Muscle layer of duodenum (tissue), 2 donors: ENCODE data around the gene PSIP1.

ENCODE experiments used
- H3K27ac ChIP-seq: one replicate; pipeline ENCODE4 v1.7.0; 2013; ENCODE audit warnings: mild to moderate bottlenecking, low read length
- H3K27me3 ChIP-seq: one replicate; pipeline ENCODE4 v1.7.0; 2013; ENCODE audit warnings: low read depth, mild to moderate bottlenecking, control low read depth, low read length
- H3K36me3 ChIP-seq, 2 donors: one replicate each; pipeline ENCODE4 v1.7.0; 2013; ENCODE audit warnings: low read length in 2 of 2, control low read depth in 1 of 2, mild to moderate bottlenecking in 1 of 2; ENCODE audit not compliant: insufficient read depth in 2 of 2, control insufficient read depth in 1 of 2
- H3K4me1 ChIP-seq, 2 donors: one replicate each; pipeline ENCODE4 v1.7.0; 2013; ENCODE audit warnings: low read length in 2 of 2, mild to moderate bottlenecking in 2 of 2, control low read depth in 1 of 2, moderate library complexity in 1 of 2; ENCODE audit not compliant: insufficient read depth in 2 of 2, control insufficient read depth in 1 of 2
- H3K4me3 ChIP-seq, 2 donors: one replicate each; pipeline ENCODE4 v1.7.0; 2013; ENCODE audit warnings: low read length in 2 of 2, low read depth in 1 of 2, mild to moderate bottlenecking in 1 of 2
- H3K9me3 ChIP-seq, 2 donors: one replicate each; pipeline ENCODE4 v1.7.0; 2013; ENCODE audit warnings: low read length in 2 of 2, control low read depth in 1 of 2, mild to moderate bottlenecking in 1 of 2; ENCODE audit not compliant: control insufficient read depth in 1 of 2
- donor health status: healthy.

The PSIP1 gene

GRCh38 chr9:15501179-15501578 is 9.6 kb downstream of the PSIP1 start:
- Histone ChIP-seq H3K36me3 (peaks cover 11 to 23% of the 10 kb centered on the region in 2 donors), H3K27me3 (no peaks in the 10 kb centered on the region), H3K27ac (no peak overlapping the region), H3K4me3 (no peak overlapping the region), H3K9me3 (no peaks in the 10 kb centered on the region), H3K4me1 (no peaks in the 10 kb centered on the region)

- no peaks in the 10 kb centered on the region for H3K9me3 ChIP-seq
- H3K36me3 ChIP-seq = peaks cover 5 to 9% of the 10 kb centered on the region in 2 donors
- no peak overlapping the region for H3K4me3 ChIP-seq
- H3K27me3 ChIP-seq = no peaks in the 10 kb centered on the region
- H3K27ac ChIP-seq = no peak overlapping the region
- H3K4me1 ChIP-seq = no peaks in the 10 kb centered on the region
Measured at GRCh38 chr9:15499139-15499538, 11.6 kb downstream of the PSIP1 start.

DNA sequence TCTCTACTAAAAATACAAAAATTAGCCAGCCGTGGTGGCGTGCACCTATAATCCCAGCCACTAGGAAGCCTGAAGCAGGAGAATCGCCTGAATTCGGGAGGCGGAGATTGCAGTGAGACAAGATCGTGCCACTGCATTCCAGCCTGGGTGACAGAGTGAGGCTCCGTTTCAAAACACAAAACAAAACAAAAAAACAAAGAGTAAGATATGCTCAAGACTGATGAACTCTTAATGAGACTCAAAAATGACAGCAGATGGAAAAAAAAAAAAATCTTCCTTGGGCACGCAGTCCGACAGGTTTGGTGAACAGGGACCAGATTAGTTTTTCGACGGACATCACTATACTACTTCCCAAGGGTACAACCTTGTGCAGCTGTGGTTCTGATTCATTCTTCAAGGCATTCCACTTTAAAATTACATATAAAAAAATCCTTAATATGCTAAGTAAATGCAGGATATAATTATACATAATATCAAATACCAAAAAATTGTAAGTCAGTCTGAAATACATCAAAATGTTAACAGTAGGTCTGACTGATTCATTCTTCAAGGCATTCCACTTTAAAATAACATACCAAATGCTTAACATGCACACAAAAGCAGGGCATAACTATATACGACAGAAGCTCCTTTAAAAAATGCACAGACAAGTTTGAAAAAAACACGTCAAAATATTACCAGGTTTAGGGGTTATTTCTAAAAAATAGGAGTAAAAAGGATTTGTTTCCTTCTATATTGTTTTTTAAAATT is 12.3 kb downstream of the PSIP1 start:
- Histone ChIP-seq H3K36me3 (peaks cover 5 to 9% of the 10 kb centered on the region in 2 donors), H3K27me3 (no peaks in the 10 kb centered on the region), H3K4me1 (no peaks in the 10 kb centered on the region), H3K9me3 (no peaks in the 10 kb centered on the region), H3K4me3 (no peak overlapping the region), H3K27ac (no peak overlapping the region)

DNA sequence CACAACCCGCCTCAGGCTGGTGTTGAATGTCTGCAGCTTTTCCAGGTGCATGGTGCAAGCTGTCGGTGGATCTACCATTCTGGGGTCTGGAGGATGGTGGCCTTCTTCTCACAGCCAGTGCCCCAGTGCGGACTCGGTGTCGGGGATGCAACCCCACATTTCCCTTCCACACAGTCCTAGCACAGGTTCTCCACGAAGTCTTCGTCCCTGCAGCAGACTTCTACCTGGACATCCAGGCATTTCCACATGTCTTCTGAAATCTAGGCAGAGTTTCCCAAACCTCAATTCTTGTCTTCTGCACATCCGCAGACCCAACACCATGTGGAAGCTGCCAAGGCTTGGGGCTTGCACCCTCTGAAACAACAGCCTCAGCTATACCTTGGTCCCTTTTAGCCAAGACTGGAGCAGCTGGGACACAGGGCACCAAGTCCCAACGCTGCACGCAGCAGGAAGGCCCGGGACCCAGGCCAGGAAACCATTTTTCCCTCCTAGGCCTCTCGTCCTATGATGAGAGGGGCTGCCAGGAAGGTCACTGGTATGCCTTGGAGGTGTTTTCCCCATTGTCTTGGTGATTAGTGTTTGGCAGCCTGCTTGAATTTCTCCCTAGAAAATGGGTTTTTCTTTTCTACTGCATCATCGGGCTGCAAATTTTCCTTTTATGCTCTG is 18.2 kb downstream of the PSIP1 start:
- Histone ChIP-seq H3K27ac (no peak overlapping the region), H3K27me3 (no peaks in the 10 kb centered on the region), H3K36me3 (no peaks in the 10 kb centered on the region), H3K4me3 (no peak overlapping the region), H3K4me1 (no peaks in the 10 kb centered on the region), H3K9me3 (no peaks in the 10 kb centered on the region)

DNA sequence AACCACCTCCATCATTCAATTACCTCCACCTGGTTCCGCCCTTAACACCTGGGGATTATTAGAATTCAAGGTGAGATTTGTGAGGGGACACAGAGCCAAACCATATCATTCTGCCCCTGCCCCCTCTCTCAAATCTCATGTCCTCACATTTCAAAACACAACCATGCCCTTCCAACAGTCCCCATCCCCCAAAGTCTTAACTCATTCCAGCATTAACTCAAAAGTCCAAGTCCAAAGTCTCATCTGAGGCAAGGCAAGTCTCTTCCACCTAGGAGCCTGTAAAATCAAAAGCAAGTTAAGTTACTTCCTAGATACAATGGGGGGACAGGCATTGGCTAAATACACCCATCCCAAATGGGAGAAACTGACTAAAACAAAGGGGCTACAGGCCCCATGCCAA is 18.8 kb downstream of the PSIP1 start:
- no peaks in the 10 kb centered on the region for H3K9me3 ChIP-seq
- H3K4me3 ChIP-seq = no peak overlapping the region
- no peak overlapping the region for H3K27ac ChIP-seq
- no peaks in the 10 kb centered on the region for H3K4me1 ChIP-seq
- H3K36me3 ChIP-seq = no peaks in the 10 kb centered on the region
- no peaks in the 10 kb centered on the region for H3K27me3 ChIP-seq

GRCh38 chr9:15485836-15486666 is 24.7 kb downstream of the PSIP1 start:
- Histone ChIP-seq H3K36me3 (peaks cover 0 to 11% of the 10 kb centered on the region in 2 donors), H3K27ac (no peak overlapping the region), H3K27me3 (no peaks in the 10 kb centered on the region), H3K4me1 (no peaks in the 10 kb centered on the region), H3K4me3 (no peak overlapping the region), H3K9me3 (no peaks in the 10 kb centered on the region)

GRCh38 chr9:15484802-15485201 is 26.0 kb downstream of the PSIP1 start:
- no peak overlapping the region for H3K4me3 ChIP-seq
- no peaks in the 10 kb centered on the region for H3K27me3 ChIP-seq
- peaks cover 0 to 11% of the 10 kb centered on the region in 2 donors for H3K36me3 ChIP-seq
- H3K4me1 ChIP-seq = no peaks in the 10 kb centered on the region
- H3K27ac ChIP-seq = no peak overlapping the region
- no peaks in the 10 kb centered on the region for H3K9me3 ChIP-seq

DNA sequence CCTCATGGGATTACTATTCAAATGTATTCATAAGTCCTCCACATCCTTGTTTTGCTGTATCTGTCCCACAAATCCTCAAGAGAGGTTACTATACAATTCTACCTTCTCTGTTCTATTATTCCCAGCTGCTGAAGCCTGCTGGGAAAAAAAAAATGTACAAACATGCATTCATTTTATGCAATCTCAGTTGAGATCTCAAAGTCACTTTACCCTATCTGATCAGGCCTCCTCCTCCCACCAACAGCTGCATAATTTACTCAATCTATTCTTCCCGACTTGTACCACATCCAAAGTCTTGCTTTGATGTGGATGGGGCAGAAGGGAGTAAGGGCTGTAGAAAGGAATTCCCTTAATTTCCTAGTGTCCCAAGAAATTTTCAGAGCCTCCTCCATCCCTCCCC is 28.6 kb downstream of the PSIP1 start:
- Histone ChIP-seq H3K27me3 (no peaks in the 10 kb centered on the region), H3K27ac (no peak overlapping the region), H3K9me3 (no peaks in the 10 kb centered on the region), H3K4me3 (no peak overlapping the region), H3K4me1 (no peaks in the 10 kb centered on the region), H3K36me3 (peaks cover 0 to 16% of the 10 kb centered on the region in 2 donors)

GRCh38 chr9:15480028-15480427 is 30.7 kb downstream of the PSIP1 start:
- Histone ChIP-seq H3K27me3 (no peaks in the 10 kb centered on the region), H3K36me3 (peaks cover 8 to 13% of the 10 kb centered on the region in 2 donors), H3K27ac (no peak overlapping the region)

DNA sequence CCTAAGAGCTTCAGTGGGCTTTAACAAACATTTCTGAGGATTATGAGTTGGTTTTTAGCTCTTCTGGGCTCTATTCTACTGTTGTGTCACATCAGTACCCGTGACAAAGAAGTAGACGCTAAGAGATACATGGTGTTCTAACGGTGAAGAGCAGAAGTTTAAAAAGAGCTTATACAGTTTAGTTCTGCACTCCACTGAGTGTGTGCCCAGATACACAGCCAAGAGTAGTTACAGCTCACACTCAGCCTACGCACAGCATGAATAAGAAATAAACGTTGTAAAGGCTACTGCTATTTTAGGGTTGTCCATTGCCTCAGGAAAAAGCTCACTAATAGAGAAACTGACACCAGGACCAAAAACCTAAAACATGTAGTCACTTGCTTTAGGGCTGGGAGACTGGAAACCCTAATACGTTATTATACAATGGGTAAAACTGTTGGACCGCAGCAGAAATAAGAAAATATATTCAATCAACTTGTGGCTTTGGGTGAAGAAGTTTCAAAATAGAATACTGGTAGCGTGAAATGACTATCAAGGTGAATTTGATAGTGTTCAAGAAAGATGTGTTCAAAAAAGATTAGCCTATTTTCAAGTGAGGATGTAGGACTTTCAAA is 34.7 kb downstream of the PSIP1 start:
- Histone ChIP-seq H3K9me3 (no peaks in the 10 kb centered on the region), H3K27ac (no peak overlapping the region), H3K4me1 (no peaks in the 10 kb centered on the region), H3K27me3 (no peaks in the 10 kb centered on the region), H3K4me3 (no peak overlapping the region), H3K36me3 (peaks cover 17 to 31% of the 10 kb centered on the region in 2 donors)

More at GRCh38 chr9:15480028-15480427, 30.7 kb downstream of the PSIP1 start:
- Histone ChIP-seq H3K4me3 (no peak overlapping the region), H3K9me3 (no peaks in the 10 kb centered on the region), H3K4me1 (no peaks in the 10 kb centered on the region)

DNA sequence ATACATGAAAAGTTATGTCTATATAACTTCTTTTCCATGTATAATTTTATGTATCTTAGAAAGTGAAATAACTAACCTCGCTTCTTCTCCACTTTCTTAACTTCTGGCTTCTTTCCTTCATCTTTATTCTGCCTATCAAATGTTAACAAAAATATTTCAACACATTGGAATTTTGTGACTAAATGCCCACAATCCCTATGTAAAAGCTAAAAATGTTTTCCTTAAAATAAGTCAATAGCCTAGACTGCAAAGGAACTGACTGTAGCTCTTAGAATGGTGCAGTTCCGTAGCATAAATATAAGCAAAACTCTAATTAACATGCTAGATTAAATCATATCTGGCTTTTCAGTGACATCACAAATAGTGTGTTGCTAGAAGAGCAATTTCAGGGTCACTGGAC is 40.9 kb downstream of the PSIP1 start:
- H3K4me3 ChIP-seq = no peak overlapping the region
- no peaks in the 10 kb centered on the region for H3K9me3 ChIP-seq
- no peaks in the 10 kb centered on the region for H3K4me1 ChIP-seq
- no peaks in the 10 kb centered on the region for H3K27me3 ChIP-seq
- H3K27ac ChIP-seq = no peak overlapping the region
- peaks cover 32 to 58% of the 10 kb centered on the region in 2 donors for H3K36me3 ChIP-seq
